NAMALWA (cell line): ENCODE results near the gene PLCB1.

Experiments
- DNase-seq: peaks from one replicate; pipeline ENCODE4 v3.0.0-alpha.2; 2015; ENCODE audit warnings: low spot score

PLCB1 gene

DNA sequence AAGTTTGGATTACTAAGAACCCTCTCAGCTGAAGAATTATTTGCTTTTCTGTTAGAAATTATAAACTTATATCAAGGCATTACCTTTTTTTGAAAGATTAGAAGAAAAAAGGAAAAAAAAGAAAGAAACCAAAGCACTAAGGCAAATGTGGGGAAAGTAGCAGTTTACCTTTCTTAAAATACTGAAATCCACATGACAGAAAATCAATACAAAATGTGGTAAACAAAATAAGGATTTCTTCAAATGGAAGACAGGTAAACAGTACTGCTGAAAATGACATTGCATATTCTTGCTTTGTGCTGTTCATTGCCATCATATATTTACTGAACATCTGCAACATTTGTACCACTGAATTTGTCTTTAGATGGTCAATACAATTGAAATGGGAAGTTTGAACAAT, 525.6 kb downstream of the PLCB1 start:
- no peak for DNase-seq

DNA sequence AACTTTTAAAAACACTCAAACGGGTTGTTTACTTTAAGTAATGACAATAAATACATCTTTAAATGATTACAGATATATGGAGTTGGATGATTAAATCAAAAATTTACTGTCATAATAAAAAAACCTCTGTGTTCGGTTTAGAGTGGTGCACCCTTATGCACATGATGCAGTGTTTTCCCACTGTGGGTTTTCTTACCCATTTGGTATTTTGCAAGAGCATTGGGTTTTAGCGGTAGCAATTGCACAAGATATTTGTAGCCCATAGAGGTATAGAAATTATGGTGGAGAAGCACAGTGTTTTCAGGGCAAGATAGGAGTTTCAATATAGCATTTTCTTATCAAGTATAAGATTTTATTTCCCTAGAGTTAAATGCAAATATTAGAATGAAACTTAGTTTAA, 526.0 kb downstream of the PLCB1 start:
- DNase-seq = no peak

DNA sequence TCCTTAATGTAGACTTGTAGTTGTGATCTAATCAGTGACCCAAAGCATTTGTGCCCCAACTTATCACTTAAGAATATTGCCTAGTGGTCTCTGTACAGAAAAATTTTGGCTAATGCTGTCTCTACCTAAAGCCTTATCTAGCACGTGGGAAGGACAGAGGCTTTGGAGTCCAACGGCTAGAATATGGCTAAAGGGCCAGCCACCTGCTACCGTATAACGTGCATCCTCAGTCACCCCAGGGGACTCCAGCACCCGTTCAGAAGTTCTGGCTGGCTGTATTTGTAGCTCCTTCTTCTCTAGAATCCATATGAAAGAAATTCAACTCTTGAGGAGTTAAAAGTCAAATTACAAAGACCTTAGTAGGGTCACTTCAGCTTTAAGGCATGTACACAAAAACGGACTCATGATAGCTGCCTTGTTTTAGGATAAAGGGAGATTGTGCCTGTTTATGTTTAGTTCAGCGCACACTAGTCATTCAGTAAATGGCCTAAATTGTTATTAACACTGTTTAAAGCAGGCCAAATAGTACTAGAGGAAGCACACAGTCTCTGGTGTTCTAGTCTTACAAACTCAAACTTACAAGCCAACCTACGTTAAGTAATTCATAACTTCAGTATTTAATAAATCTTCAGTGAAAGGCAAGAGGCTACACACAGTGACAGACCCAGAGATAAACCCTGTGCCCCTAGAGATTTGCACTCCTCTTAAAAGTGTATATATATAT, 529.3 kb downstream of the PLCB1 start:
- no peak for DNase-seq

DNA sequence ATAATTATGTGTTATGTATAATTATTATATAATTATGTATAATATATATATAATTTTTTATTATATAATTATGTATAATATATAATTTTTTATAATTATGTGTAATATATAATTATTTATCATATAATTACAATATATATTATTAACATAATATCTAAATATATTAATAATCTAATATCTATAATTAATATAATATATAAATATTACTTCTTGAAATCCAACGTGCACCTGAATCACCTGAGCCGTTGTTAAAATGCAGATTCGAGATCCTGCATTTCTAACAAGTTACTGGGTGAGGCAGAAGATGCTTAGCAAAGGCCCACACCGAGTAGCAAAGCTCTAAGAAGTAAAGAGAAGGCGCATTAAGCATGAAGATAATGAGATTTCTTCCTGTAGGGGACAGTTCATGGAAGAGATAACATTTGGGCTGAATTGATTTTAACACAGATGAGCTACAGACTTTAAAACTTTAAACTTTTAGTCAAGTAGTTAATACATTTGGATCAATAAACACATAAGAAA, 530.4 kb downstream of the PLCB1 start:
- no peak for DNase-seq

DNA sequence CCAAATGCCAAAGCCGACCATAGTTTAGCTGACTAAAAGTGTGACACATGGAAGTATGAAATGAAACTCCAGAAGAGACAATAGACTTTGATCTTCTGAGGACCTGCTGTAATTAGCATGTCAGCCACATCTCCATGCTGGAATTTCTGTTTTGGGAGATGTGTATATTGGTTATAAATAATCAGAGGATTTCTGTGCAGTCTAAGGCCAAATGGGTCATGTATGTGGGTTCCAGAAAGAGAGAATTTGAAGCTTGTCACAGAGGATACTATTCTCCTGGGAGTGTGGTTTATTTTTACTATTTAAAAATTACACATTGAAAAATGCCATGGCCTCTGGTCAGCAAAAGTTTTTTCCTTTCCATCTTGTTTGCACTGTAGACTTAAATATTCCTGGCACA, 531.4 kb downstream of the PLCB1 start:
- no peak for DNase-seq

DNA sequence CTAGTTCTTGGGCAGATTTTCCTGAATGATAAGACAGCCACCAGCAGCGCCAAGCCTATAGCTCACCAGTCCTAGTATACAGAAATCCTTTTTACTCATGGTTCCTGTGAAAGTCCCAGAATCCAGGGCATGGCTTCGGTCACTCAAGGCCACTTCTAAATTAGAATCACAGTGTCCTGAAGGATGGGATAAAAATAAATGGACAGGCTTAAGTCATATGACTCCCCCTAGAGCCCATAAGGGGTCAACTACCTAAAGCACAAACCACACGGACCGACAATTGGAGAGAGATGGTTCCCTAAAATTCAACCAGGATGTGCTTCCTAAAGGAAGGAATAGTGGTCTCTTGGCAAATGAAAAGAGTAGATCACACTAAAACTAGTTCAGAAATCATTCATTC, 532.7 kb downstream of the PLCB1 start:
- DNase-seq = no peak

DNA sequence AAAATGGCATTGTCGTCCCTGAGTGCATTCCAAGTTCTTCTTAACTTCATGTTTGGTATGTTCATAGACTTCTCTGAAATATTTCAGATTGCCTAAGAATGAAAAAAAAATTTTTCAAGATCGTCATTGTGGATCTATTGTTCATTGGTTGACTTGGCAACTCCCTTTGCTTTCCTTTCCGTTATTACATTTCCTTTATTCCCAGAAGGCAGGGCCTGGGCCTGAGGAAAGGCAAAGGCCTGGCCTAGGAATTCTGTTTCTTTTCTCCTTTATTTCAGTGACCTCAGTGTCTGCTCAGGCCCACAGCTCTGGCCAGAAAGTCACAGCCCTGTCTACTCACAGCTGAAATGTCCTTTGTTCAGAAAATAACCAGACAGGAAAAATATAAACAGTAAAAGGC, 535.2 kb downstream of the PLCB1 start:
- no peak for DNase-seq

DNA sequence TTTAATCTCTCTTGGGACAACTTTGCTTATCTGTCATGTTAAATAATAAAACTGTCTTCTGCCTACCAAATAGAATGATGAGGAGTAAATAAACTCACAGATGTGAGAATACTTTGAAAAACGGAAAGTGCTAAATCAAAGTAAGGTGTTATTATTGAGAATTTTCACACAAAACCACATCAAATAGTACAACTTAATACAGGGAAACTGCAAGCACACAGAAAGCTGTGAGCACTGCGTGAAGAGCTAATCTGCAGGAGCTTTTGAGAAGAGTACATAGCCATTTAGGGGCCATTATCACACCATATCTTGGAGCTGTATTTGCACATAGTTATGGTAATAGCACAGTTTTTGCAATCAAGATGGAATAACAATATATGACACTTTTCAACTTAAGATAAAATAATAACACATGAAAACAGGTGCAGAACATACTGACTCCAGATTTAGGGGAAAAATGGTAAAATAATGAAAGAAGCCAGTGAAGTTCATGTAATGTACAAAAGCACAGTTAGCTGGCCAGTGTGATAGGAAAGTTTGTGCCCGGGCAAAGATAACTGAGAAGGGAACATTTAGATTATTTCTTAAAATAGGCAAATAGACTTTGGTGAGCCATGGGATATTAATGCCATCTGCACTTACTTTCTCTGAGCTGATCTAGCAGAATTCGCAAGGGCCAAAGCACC, 538.3 kb downstream of the PLCB1 start:
- no peak for DNase-seq

DNA sequence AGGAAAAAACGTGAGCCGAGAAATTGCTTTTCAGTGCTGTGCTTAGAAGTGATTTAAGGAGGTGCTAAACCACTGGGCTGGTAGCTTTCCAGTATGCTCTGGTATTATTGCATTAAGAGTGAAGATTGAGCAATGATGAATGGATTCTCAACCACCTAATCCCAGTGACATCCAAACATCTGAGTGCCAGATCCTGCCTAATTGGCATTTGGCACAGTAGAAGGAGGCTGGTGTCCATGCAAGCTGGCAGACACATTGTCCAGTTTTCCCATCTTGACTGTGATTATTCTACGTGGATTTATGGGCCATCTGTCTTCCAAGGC, 538.8 kb downstream of the PLCB1 start:
- DNase-seq = no peak

DNA sequence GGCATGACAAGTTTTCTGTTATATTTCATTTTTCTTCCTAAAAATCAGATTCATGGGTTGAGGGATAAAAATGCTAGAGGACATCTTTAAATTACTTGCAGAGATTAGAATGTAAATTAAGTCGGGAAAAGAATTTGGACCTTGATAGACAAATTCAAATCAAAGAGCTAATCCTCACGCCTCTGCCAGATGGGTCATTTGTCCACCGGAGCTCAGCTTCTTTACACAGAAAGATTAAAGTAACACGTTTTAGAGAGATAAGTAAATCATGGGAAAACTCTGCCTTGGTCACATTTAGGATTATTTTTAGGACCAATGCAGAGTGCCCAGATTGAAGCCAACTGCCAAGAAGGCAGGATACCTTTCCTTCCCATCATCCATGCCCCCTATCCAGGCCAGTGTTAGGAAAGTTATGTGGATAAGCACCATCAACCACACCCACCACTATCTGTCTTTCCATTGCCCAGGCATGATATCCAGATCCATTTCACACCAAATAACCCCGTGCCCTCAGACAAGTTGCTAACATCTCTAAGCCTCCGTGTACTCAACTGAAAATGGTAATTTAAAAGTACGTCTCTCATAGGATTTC, 539.4 kb downstream of the PLCB1 start:
- no peak for DNase-seq

DNA sequence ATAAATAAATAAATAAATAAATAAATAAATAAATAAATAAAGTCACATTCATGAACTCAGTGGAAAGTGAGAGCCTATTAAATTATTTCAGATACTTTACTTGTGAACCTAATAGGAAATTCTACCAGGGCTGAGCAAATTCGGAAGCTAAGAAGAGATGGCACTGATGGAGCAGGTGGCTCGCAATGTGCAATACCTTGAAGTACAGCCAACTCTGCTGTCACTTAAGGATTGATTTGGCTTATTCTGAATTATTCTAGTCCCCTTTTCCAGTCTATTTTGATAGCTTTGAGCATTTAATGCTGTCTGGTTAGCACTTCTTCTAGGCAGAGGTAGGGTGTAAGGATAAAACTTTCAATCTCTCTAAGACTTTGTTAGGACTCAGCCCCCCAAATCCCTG, 541.0 kb downstream of the PLCB1 start:
- no peak for DNase-seq

DNA sequence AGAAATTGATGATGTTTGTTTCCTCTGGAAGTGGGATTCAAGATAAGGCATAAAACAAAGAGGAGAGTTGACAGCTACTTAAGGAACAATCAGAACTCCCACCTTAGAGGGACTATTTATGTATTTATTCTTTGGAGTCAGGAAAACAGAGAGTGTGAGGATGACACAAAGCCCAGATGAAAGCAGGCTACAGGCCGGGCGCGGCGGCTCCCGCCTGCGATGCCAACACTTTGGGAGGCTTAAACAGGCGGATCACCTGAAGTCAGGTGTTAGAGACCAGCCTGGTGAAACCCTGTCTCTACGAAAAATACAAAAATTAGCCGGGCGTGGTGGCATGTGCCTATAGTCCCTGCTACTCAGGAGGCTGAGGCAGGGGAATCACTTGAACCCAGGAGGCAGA, 543.8 kb downstream of the PLCB1 start:
- no peak for DNase-seq

DNA sequence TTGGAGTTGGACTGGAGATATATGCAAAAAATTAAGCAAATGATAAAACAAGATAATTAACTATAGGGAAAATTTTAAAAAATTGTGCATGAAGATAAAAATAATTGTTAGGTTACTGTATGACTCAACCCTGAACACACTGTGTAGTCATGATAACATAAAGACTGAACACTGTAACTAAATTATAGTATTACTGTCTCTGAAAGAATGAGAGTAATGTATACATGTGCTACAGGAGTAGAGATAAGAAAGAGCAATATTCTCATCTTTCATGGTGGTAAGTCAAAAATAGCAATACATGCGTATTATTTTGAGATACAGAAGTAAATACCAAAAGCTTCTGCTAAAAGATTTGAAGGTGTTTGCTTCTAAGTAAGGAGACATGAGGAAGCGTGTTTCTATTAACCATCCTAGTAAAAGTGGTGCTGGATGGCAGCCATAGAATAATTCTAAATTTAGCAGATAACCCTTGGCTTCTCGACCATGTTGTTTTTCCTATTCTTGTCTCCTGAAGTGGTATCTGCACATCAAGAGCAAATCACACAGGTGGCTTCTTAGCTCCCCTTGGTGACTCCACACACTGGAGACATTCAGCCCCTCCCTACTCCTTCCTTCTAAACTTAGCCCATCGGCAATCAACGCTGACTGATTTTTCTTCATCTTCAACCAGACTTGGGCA, 546.2 kb downstream of the PLCB1 start:
- DNase-seq = no peak

DNA sequence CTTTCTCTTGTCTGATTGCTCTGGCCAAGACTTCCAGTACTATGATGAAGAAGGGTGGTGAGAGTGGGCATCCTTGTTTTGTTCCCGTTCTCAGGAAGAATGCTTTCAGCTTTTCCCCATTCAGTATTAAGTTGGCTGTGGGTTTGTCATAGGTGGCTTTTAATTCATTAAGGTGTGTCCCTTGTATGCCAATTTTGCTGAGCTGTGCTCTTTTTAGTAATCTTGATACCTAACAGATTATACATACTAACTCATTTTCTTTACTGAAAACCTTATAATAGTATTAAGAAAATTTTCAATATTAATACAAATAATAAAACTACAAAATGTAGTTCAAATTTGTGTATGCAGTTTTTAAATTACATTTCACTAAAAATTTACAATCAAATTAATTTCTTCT, 557.3 kb downstream of the PLCB1 start:
- DNase-seq = no peak

DNA sequence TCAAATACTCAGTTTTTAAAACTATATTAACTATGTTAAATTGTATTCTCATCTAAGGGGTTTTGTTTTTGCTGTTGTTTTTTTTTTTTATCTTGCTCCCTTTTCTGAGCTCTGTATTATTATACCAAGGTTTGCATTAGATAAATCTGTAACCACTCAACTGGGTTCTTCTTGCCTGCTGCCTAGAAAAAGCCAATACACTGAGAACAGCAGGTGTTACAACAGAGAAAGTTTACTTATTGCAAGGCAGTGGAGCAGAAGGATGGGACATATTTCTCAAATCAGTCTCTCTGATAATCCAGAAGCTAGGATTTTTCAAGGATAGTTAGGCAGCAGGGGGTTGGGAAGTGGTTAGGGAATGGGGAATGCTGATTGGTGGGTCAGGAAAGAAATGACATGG, 558.0 kb downstream of the PLCB1 start:
- DNase-seq = no peak

DNA sequence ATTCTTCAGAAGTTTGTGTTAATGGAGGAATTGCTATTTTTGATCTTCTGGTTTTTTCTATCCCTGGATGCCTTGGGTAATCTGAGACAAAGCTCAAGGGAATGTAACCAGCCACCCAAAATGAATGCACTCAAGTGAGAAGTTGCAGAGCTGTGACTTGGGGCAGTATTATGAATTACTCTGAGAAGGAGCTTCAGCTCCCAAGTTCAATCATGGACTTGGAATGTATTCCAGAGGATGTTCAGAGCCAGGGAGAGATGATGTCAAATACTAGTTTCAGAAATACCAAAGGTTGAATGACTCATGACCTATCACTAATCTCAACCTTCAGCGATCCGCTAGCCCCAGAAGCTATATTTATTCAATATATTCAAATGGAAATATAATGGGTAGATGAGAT, 561.6 kb downstream of the PLCB1 start:
- no peak for DNase-seq

DNA sequence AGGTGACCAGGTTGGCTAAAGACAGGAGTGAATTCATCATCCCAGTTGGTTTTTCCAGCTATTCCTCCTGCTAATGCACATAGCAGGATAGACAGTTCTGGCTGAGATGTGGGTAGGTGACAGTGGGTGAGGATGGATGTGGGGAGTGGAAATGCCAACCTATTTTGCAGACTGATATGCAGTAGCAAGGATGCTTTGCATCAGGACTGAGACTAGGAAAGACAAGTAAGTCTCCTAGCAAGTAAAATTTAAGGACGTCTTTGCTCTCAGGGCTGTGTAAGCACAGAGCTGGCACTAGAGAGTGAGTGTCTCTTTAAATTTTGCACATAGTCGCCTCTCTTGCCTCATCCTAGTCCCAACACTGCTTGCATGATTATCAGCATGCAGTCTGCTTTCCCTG, 568.7 kb downstream of the PLCB1 start:
- DNase-seq = no peak

DNA sequence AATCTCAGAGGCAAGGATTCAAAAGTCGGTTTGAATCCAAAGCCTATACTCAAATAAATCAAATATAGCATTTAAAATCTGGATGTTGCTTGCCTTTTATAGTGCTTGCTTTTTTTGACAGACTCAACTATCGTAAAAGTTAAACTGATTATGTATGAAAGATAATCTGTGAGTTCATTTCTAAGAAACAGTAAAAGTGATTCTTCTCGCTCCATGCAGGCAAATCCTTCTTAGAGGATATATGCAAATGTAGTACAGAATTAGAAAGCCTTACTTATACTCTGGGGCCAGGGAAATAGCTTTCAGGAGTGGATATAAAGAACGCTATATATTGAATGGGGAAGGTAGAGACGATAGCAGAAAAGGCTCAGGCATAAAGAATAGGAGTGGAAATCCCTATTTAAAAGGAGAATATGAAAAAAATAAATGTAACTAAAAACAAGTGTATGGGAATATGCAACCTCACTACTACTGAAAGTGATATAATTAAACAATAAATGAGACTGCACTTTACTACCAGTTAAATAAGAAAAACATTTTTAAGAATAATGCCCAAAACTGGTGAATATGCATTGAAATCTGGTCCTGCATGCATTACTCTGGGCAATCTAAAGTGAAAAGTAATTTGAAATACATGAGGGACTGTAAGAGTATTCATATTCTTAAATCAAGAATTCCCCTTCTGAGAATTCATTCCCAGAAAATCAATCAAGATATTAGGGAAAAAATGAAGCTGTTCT, 575.1 kb downstream of the PLCB1 start:
- DNase-seq = no peak

DNA sequence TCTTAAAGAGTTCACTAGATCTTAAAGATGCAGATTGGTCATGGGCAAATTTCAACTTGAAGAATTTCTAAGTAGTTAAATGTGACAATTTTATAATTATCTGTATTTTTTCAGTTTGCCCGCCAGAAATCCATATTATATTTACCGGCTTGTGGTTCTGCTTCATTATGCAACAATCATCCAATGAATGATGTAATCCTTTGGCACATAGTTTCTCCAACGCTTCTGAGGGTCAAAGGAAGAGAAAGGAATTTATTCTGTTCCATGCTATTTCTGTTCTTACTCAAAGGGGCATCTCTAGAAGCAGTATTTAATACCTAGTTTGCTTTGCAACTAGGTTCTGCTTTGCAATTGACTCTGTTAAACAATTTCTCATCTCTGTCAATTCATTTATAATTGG, 577.6 kb downstream of the PLCB1 start:
- no peak for DNase-seq

DNA sequence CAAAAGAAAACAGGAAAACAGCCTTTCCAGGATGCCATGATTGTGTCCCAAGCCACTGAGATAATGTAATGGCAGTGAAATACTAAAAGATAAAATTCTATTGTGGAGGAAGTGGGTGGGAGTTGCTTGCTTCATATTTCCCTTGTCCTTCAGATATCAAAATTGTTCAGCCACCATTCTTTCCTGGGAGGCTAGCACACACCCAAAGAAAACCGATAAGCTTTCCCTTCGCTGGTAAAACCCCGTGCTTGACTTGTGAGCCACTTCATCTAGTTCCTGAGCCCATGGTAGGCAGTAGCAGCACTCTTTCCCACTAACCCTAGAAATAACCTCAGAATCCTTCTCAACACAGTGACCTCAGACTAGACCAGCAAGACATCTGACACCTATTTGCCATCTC, 579.4 kb downstream of the PLCB1 start:
- no peak for DNase-seq

DNA sequence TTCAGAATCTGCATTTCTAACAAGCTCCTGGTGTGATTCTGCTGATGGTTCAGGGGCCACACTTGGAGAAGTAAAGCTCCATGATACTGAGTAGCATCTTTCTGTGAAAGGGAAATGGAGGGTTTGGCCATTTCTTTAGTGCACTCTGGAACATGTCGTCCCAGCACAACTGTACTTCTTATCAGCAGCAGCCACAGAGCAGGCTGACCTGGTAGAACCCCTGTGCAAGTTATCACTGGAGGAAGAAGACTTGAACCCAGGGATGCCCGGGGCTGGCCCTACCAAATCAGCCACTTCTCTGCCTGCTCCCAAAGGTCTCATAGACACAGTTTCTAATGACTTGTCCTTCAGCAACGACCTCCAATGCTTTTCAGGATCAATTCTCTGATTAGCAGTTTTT, 582.1 kb downstream of the PLCB1 start:
- no peak for DNase-seq

DNA sequence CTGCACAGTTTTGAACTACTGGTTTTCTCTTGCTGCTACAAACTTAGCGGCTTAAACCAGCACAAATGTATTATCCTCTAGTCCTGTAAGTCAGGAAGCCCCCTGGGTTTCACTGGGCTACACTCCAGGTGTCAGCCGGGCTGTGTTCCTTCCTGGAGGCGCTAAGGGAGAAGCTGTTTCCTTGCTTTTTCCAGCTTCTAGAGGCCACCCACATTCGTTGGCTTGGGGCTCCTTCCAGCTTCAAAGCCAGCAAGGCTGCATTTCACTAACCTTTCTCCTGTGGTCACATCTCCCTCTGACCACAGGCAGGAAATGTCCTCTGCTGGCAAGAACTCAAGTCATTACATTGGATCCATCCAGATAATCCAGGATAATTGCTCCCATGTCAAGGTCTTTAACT, 586.2 kb downstream of the PLCB1 start:
- DNase-seq = no peak
